ENCODE results near the gene CCL16. TPM values are rescaled to one million over a fixed set of nuclear protein-coding genes. Genes with fewer than 3 reads are reported as not detected.
"Not testable (repeated sequence)": the region's sequence is repeated elsewhere in the genome, so short reads cannot be mapped to it uniquely, and the experiment has no call there.

Gene CCL16
- total RNA-seq, 2 donors from 2014 or later: not detected

DNA sequence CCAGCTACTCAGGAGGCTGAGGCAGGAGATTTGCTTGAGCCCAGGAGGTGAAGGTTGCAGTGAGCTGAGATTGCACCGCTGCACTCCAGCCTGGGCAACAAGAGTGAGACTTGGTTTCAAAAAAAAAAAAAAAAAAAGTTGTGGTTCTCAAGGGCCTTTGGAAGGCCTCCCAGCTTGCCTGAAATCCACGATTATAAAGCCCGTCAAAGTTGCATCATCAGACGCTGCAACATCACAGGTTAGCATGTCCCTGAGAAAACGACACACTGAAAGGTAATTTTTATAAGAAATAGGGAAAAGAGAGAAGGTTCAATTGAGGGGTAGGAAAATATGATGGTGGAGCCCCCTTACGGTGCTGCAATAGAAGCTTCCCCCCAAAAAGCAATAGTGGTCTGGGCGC, 33.2 kb downstream of the CCL16 start:
- TF ChIP-seq, protein P1, sequence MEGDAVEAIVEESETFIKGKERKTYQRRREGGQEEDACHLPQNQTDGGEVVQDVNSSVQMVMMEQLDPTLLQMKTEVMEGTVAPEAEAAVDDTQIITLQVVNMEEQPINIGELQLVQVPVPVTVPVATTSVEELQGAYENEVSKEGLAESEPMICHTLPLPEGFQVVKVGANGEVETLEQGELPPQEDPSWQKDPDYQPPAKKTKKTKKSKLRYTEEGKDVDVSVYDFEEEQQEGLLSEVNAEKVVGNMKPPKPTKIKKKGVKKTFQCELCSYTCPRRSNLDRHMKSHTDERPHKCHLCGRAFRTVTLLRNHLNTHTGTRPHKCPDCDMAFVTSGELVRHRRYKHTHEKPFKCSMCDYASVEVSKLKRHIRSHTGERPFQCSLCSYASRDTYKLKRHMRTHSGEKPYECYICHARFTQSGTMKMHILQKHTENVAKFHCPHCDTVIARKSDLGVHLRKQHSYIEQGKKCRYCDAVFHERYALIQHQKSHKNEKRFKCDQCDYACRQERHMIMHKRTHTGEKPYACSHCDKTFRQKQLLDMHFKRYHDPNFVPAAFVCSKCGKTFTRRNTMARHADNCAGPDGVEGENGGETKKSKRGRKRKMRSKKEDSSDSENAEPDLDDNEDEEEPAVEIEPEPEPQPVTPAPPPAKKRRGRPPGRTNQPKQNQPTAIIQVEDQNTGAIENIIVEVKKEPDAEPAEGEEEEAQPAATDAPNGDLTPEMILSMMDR (IDR thresholded peaks at IDR 0.05): no peak
- no peak for TF ChIP-seq POLR2A (IDR thresholded peaks at IDR 0.05)
- no peak for TF ChIP-seq POLR2AphosphoS5 (IDR thresholded peaks at IDR 0.05)
- WGBS: 90% methylated on average over 7 of the region's 7 CpGs
- no peak for DNase-seq (ENCODE audit: low spot score)

DNA sequence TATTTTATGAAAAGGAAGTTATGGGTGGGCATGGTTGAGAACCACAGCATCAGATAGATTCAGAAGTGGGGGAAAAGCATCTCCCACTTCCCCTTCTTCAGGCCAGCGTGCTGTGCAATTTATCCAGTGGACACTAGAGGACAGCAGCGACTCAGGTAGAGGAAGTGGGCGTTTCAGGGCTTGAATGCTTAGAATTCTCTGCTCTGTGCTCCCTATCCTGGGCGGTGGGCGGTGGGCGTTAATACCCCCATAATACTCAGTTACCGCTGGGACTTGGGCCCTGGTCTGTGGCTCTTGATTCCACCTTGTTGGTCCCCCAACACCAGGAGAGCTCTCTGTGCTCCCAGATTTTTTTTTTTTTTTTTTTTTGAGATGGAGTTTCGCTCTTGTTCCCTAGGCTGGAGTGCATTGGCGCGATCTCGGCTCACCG, 34.1 kb downstream of the CCL16 start:
- H3K36me3 ChIP-seq: no peaks in the 10 kb centered on the region
- H3K27me3 ChIP-seq (replicated peaks; ENCODE audit: insufficient read depth): no peaks in the 10 kb centered on the region
- intact Hi-C loops (cut with DNase I): no loop called here
- no peak overlapping the region for H3K4me3 ChIP-seq
- DNase-seq (ENCODE audit: low spot score): no peak
- no peak overlapping the region for H3K27ac ChIP-seq
- H3K9me3 ChIP-seq: no peaks in the 10 kb centered on the region
- no peaks in the 10 kb centered on the region for H3K4me1 ChIP-seq (replicated peaks)
- TF ChIP-seq POLR2A (IDR thresholded peaks at IDR 0.05) (no peak), POLR2AphosphoS5 (IDR thresholded peaks at IDR 0.05) (no peak)
- TF ChIP-seq, protein P1 (IDR thresholded peaks at IDR 0.05): peak in 3 of 4 experiments; percentile 30 to 54 (median 46)
- WGBS: 28% methylated on average over 12 of the region's 12 CpGs

More for the DNA sequence above, 33.2 kb downstream of the CCL16 start:
- Histone ChIP-seq H3K27ac (no peak overlapping the region), H3K36me3 (no peaks in the 10 kb centered on the region), H3K9me3 (no peaks in the 10 kb centered on the region), H3K4me1 (replicated peaks) (no peaks in the 10 kb centered on the region), H3K27me3 (replicated peaks; ENCODE audit: insufficient read depth) (no peaks in the 10 kb centered on the region), H3K4me3 (no peak overlapping the region)
- intact Hi-C loops (cut with DNase I): no loop called here

DNA sequence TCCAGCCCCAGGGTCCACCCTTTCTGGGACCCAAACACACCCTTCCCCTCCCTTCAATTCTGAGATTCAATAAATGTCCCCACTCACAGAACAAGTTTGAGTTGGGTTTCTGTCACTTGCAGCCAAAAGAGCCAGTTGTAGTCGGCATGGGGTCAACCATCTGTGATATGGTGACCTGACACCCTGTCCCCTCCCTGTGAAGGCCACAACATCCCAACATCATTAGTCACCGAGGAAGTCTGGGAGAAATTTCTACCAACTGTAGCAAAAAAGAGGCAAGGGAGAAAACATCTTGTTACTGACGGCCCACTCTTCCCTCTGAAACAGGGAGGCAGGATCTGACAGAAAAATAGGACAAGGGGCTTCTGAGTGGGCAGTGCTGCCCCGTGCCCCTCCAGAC, 37.1 kb downstream of the CCL16 start:
- 92% methylated on average over 4 of the region's 4 CpGs for WGBS

DNA sequence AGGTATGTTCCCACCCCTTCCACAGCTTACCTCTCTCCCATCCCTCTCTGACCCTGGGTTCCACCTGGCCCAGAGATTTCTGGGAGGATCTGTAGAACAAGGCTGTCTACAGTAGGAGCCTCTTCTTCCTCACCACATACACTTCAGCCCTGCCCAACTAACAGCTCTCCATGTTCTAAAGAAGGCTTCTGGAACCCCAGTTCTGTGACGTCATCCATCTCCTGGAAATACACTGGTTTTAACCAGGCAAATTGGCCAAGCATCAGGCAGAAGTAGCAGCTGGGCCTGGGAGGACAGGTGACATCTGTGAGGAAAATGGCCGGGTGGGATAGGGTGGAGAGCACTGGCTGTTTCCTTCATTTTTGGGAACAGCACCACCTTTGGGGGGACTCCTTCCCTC, 37.8 kb downstream of the CCL16 start, which contains the start of gene LYZL6:
Gene LYZL6 (minus strand): TSS at position 177 of the 400 bp plus-strand sequence. CDS start 4,357 bp downstream, outside the sequence.
- Histone ChIP-seq H3K36me3 (no peaks in the 10 kb centered on the region), H3K27ac (no peak within 1 kb of the TSS), H3K4me1 (replicated peaks) (no peaks in the 10 kb centered on the region), H3K27me3 (replicated peaks; ENCODE audit: insufficient read depth) (no peaks in the 10 kb centered on the region), H3K9me3 (no peaks in the 10 kb centered on the region), H3K4me3 (no peak within 1 kb of the TSS)
- intact Hi-C loops (cut with DNase I): no loop called here
- 67% methylated on average over 2 of the region's 2 CpGs for WGBS
- TF ChIP-seq POLR2A (IDR thresholded peaks at IDR 0.05): no peak
- TF ChIP-seq POLR2AphosphoS5 (IDR thresholded peaks at IDR 0.05): no peak
- TF ChIP-seq, protein P1 (IDR thresholded peaks at IDR 0.05): no peak
- DNase-seq (ENCODE audit: low spot score): no peak

More for the DNA sequence above, 37.1 kb downstream of the CCL16 start:
- no peak for DNase-seq (ENCODE audit: low spot score)
- intact Hi-C loops (cut with DNase I): no loop called here
- Histone ChIP-seq H3K9me3 (no peaks in the 10 kb centered on the region), H3K27me3 (replicated peaks; ENCODE audit: insufficient read depth) (no peaks in the 10 kb centered on the region), H3K4me1 (replicated peaks) (no peaks in the 10 kb centered on the region), H3K27ac (no peak overlapping the region), H3K36me3 (no peaks in the 10 kb centered on the region), H3K4me3 (no peak overlapping the region)
- no peak for TF ChIP-seq POLR2A (IDR thresholded peaks at IDR 0.05)
- TF ChIP-seq, protein P1 (IDR thresholded peaks at IDR 0.05): no peak
- TF ChIP-seq POLR2AphosphoS5 (IDR thresholded peaks at IDR 0.05): no peak

DNA sequence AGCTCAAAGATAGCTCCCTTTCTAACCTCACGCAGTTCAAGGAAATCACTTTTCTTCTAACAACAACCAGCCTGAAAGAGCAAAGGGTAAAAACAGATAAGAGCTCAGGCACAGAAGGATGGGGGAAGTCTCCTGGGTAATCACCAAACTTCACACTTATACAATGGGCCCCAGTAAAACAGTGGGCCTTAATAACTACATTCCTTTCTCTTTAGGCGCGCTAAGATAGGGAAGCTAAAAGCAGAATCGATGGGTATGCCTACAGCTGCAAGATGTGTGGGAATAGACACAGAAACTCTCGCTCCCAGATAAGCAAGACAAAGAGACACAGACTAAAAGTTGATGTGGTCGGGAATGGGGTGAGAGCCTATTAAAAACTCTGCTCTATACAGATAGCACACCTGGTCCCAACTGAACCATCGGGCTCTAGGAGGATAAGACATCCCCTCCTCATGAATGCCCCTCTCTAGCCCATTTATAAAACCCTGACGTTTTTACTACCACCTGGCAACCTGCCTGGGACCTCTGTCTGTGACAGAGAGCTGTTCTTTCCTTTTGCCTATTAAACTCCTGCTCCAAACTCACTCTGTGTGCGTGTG, 38.6 kb downstream of the CCL16 start:
- Histone ChIP-seq H3K27ac (no peak overlapping the region), H3K9me3 (no peaks in the 10 kb centered on the region), H3K4me1 (replicated peaks) (no peaks in the 10 kb centered on the region), H3K36me3 (no peaks in the 10 kb centered on the region), H3K27me3 (replicated peaks; ENCODE audit: insufficient read depth) (no peaks in the 10 kb centered on the region), H3K4me3 (no peak overlapping the region)
- TF ChIP-seq POLR2A (IDR thresholded peaks at IDR 0.05) (no peak), POLR2AphosphoS5 (IDR thresholded peaks at IDR 0.05) (no peak)
- TF ChIP-seq, protein P1 (IDR thresholded peaks at IDR 0.05): no peak
- intact Hi-C loops (cut with DNase I): no loop called here
- DNase-seq (ENCODE audit: low spot score): no peak
- 28% methylated on average over 9 of the region's 9 CpGs for WGBS

DNA sequence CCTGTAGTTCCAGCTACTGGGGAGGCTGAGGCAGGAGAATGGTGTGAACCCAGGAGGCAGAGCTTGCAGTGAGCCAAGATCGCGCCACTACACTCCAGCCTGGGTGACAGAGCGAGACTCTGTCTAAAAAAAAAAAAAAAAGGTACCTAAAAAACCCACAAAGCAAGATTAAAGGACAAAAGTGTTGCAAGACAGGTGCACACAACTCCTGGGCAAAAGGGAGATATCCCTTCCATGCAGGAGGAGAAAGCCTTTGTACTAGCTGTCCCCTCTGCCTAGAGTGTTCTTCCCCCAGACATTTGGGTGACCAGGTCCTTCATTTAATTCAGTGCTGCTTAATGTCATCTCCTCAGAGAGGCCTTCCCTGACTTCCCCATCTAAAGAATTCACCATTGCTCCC, 42.8 kb downstream of the CCL16 start:
- WGBS: 94% methylated on average over 3 of the region's 3 CpGs
- DNase-seq (ENCODE audit: low spot score): not testable (repeated sequence)

More for the DNA sequence above, 42.8 kb downstream of the CCL16 start:
- H3K36me3 ChIP-seq; H3K27me3 ChIP-seq (replicated peaks; ENCODE audit: insufficient read depth); intact Hi-C loops (cut with DNase I); H3K27ac ChIP-seq; H3K4me1 ChIP-seq (replicated peaks); H3K9me3 ChIP-seq; H3K4me3 ChIP-seq: not testable (repeated sequence)
